H9 (cell line): Measurements from ENCODE around the gene C11orf21. TPM values are rescaled to one million over a fixed set of nuclear protein-coding genes. Genes with fewer than 3 reads are reported as not detected.

Experiments
- DNase-seq: peaks from one replicate; pipeline ENCODE4 v3.0.0-alpha.2; 2017
- H2AFZ ChIP-seq: one replicate; pipeline ENCODE4 v1.6.1; 2013; ENCODE audit warnings: mild to moderate bottlenecking, low read length, control low read depth, moderate library complexity
- H2AK5ac ChIP-seq: 2 replicates; pipeline ENCODE4 v1.6.1; 2013; ENCODE audit warnings: low read length, control low read depth, mixed read lengths; ENCODE audit not compliant: insufficient read length
- H2BK120ac ChIP-seq: one replicate; pipeline ENCODE4 v1.6.1; 2013; ENCODE audit warnings: low read depth, mild to moderate bottlenecking, low read length, control low read depth, inconsistent platforms; ENCODE audit not compliant: poor library complexity, severe bottlenecking
- H2BK12ac ChIP-seq: 2 replicates; pipeline ENCODE4 v1.6.1; 2013; ENCODE audit warnings: low read length, control low read depth, mixed read lengths, low read depth; ENCODE audit not compliant: insufficient read length
- H2BK15ac ChIP-seq: 2 replicates; pipeline ENCODE4 v1.6.1; 2013; ENCODE audit warnings: low read depth, low read length, control low read depth
- H2BK20ac ChIP-seq: one replicate; pipeline ENCODE4 v1.6.1; 2013; ENCODE audit warnings: low read depth, mild to moderate bottlenecking, low read length, control low read depth, inconsistent platforms; ENCODE audit not compliant: poor library complexity, severe bottlenecking
- H2BK5ac ChIP-seq: 2 replicates; pipeline ENCODE4 v1.6.1; 2013; ENCODE audit warnings: low read length, control low read depth, mixed read lengths; ENCODE audit not compliant: insufficient read length
- H3K14ac ChIP-seq: 2 replicates; pipeline ENCODE4 v1.6.1; 2013; ENCODE audit warnings: low read length, control low read depth; ENCODE audit not compliant: insufficient read depth
- H3K18ac ChIP-seq: 2 replicates; pipeline ENCODE4 v1.6.1; 2013; ENCODE audit warnings: low read depth, mild to moderate bottlenecking, mixed read lengths, low read length, control low read depth; ENCODE audit not compliant: insufficient read length
- H3K23ac ChIP-seq: 2 replicates; pipeline ENCODE4 v1.6.1; 2013; ENCODE audit warnings: low read length, control low read depth, mixed read lengths, low read depth; ENCODE audit not compliant: insufficient read length
- H3K23me2 ChIP-seq: 2 replicates; pipeline ENCODE4 v1.6.1; 2013; ENCODE audit warnings: low read depth, mild to moderate bottlenecking, mixed read lengths, low read length, control low read depth; ENCODE audit not compliant: insufficient read length, poor library complexity, severe bottlenecking
- H3K27ac ChIP-seq: 2 replicates; pipeline ENCODE4 v1.5.1; 2013; ENCODE audit warnings: low read length, control low read depth, mixed read lengths, low read depth; ENCODE audit not compliant: insufficient read length
- H3K27me3 ChIP-seq: 2 replicates; pipeline ENCODE4 v1.6.1; 2013; ENCODE audit warnings: low read length, control low read depth, inconsistent platforms; ENCODE audit not compliant: insufficient read depth
- H3K4ac ChIP-seq: 2 replicates; pipeline ENCODE4 v1.6.1; 2013; ENCODE audit warnings: low read depth, mild to moderate bottlenecking, control low read depth, inconsistent platforms, low read length, moderate library complexity
- H3K4me1 ChIP-seq: 2 replicates; pipeline ENCODE4 v1.6.1; 2013; ENCODE audit warnings: low read length, control low read depth, inconsistent platforms; ENCODE audit not compliant: insufficient read depth
- H3K4me2 ChIP-seq: 2 replicates; pipeline ENCODE4 v1.6.1; 2013; ENCODE audit warnings: low read length, control low read depth, mixed read lengths; ENCODE audit not compliant: insufficient read length, insufficient read depth
- H3K56ac ChIP-seq: 2 replicates; pipeline ENCODE4 v1.6.1; 2013; ENCODE audit warnings: low read depth, mild to moderate bottlenecking, mixed read lengths, low read length, control low read depth; ENCODE audit not compliant: insufficient read length
- H3K79me1 ChIP-seq: 2 replicates; pipeline ENCODE4 v1.6.1; 2013; ENCODE audit warnings: low read depth, mild to moderate bottlenecking, moderate library complexity, low read length, control low read depth, inconsistent platforms; ENCODE audit not compliant: insufficient read depth, poor library complexity, severe bottlenecking
- H3K79me2 ChIP-seq: 2 replicates; pipeline ENCODE4 v1.6.1; 2013; ENCODE audit warnings: low read length, control low read depth, inconsistent platforms; ENCODE audit not compliant: insufficient read depth
- H3K9ac ChIP-seq: 2 replicates; pipeline ENCODE4 v1.6.1; 2013; ENCODE audit warnings: low read length, control low read depth, mixed read lengths; ENCODE audit not compliant: insufficient read length; ENCODE audit errors: extremely low read depth
- H3K9me3 ChIP-seq: one replicate; pipeline ENCODE4 v1.6.1; 2013; ENCODE audit warnings: low read depth, low read length, inconsistent platforms; ENCODE audit not compliant: control insufficient read depth
- H3T11ph ChIP-seq: one replicate; pipeline ENCODE4 v1.6.1; 2013; ENCODE audit warnings: mild to moderate bottlenecking, low read length, control low read depth, inconsistent platforms
- H4K20me1 ChIP-seq: one replicate; pipeline ENCODE4 v1.6.1; 2013; ENCODE audit not compliant: control insufficient read depth, insufficient read length, insufficient read depth
- H4K5ac ChIP-seq: 2 replicates; pipeline ENCODE4 v1.6.1; 2013; ENCODE audit warnings: low read depth, mild to moderate bottlenecking, mixed read lengths, low read length, control low read depth; ENCODE audit not compliant: insufficient read length
- H4K8ac ChIP-seq: replicated peaks from 2 replicates; pipeline ENCODE4 v1.6.1; 2013; ENCODE audit warnings: low read length, control low read depth, mixed read lengths, low read depth; ENCODE audit not compliant: insufficient read length
- H4K91ac ChIP-seq: 2 replicates; pipeline ENCODE4 v1.6.1; 2013; ENCODE audit warnings: low read depth, mild to moderate bottlenecking, moderate library complexity, mixed read lengths, low read length, control low read depth; ENCODE audit not compliant: insufficient read length
- H3K27ac Mint-ChIP-seq, 3 experiments: 2 replicates in 2 of 3; 3 replicates in 1 of 3; pipeline ENCODE4 v1.8.0; 2020 to 2021; ENCODE audit warnings: mixed read lengths in 3 of 3, mild to moderate bottlenecking in 1 of 3, moderate library complexity in 1 of 3
- H3K27me3 Mint-ChIP-seq: 2 replicates; pipeline ENCODE4 v1.8.0; 2021; ENCODE audit warnings: low read depth, mild to moderate bottlenecking, moderate library complexity, mixed read lengths
- H3K36me3 Mint-ChIP-seq, 3 experiments: 2 replicates in 2 of 3; 3 replicates in 1 of 3; pipeline ENCODE4 v1.8.0; 2020 to 2021; ENCODE audit warnings: low read depth in 3 of 3, mixed read lengths in 3 of 3; ENCODE audit not compliant: insufficient read depth in 1 of 3
- H3K4me1 Mint-ChIP-seq, 2 experiments: 2 replicates each; pipeline ENCODE4 v1.8.0; 2020; ENCODE audit warnings: mixed read lengths in 2 of 2
- H3K4me3 Mint-ChIP-seq, 2 experiments: 2 replicates in 1 of 2; 3 replicates in 1 of 2; pipeline ENCODE4 v1.8.0; 2020 to 2021; ENCODE audit warnings: mild to moderate bottlenecking in 2 of 2, mixed read lengths in 2 of 2, moderate library complexity in 1 of 2
- H3K9me3 Mint-ChIP-seq, 2 experiments: 2 replicates in 1 of 2; 3 replicates in 1 of 2; pipeline ENCODE4 v1.8.0; 2020; ENCODE audit warnings: mild to moderate bottlenecking in 2 of 2, mixed read lengths in 2 of 2, moderate library complexity in 1 of 2
- CTCF ChIP-seq: fragments of 200-600 bp; sonication (generic); conservative IDR thresholded peaks from 3 replicates; pipeline ENCODE4 v1.8.0; 2021; ENCODE audit warnings: antibody characterized with exemption, mild to moderate bottlenecking
- WGBS: extraction: QIAGEN DNeasy Blood & Tissue Kit; methylation state at CpG from one replicate; pipeline ENCODE4 v1.1.7; 2013; ENCODE audit warnings: missing lambda C conversion rate, low lambda C conversion rate, mixed read lengths; ENCODE audit not compliant: insufficient read length; ENCODE audit errors: extremely low coverage; 5-methylcytosine and 5-hydroxymethylcytosine counted together
- total RNA-seq: library from RNA; stranded (reverse); gene quantifications from 2 replicates; pipeline ENCODE4 v1.2.1, GENCODE V29; 2021

Gene C11orf21
- total RNA-seq, 1 experiment from 2014 or later: not detected

- no peaks in the 10 kb centered on the region for H3K4me1 Mint-ChIP-seq
- no peak overlapping the region for H3K4me3 Mint-ChIP-seq
- H2BK120ac ChIP-seq: no peak overlapping the region
- H3K27me3 Mint-ChIP-seq: peaks cover 48% of the 10 kb centered on the region
- no peaks in the 10 kb centered on the region for H3K9me3 ChIP-seq
- no peak overlapping the region for H2BK12ac ChIP-seq
- H2AFZ ChIP-seq: no peak overlapping the region
- no peak for TF ChIP-seq CTCF
- H2AK5ac ChIP-seq: no peak overlapping the region
- no peak overlapping the region for H3K18ac ChIP-seq
- no peak overlapping the region for H3K4me2 ChIP-seq
- H3K79me2 ChIP-seq: no peaks in the 10 kb centered on the region
- H3K14ac ChIP-seq: no peak overlapping the region
- H3K23ac ChIP-seq: no peak overlapping the region
- H3K9ac ChIP-seq: no peak overlapping the region
- no peak overlapping the region for H3K56ac ChIP-seq
- H3K4ac ChIP-seq: no peak overlapping the region
- H3K23me2 ChIP-seq: no peaks in the 10 kb centered on the region
- H3K9me3 Mint-ChIP-seq: no peaks in the 10 kb centered on the region; a peak in 1 of 5 replicates
- H3T11ph ChIP-seq: no peak overlapping the region
- no peaks in the 10 kb centered on the region for H3K4me1 ChIP-seq
- no peak overlapping the region for H2BK20ac ChIP-seq
- H3K79me1 ChIP-seq: no peaks in the 10 kb centered on the region
- H2BK15ac ChIP-seq: no peak overlapping the region
- no peak overlapping the region for H4K5ac ChIP-seq
- no peak overlapping the region for H4K91ac ChIP-seq
- H4K8ac ChIP-seq: no peak overlapping the region
- H3K36me3 Mint-ChIP-seq: no peaks in the 10 kb centered on the region
- H3K27ac Mint-ChIP-seq: no peak overlapping the region; a peak in 1 of 7 replicates
- DNase-seq: peak; percentile 18
- no CpG with 5 or more reads among the region's 17 CpGs for WGBS
- no peak overlapping the region for H3K27ac ChIP-seq
- H4K20me1 ChIP-seq: no peaks in the 10 kb centered on the region
- no peaks in the 10 kb centered on the region; the same call in 1 of the 2 replicates for H3K27me3 ChIP-seq
- no peak overlapping the region for H2BK5ac ChIP-seq
Observed at GRCh38 chr11:2295971-2296912, 5.5 kb downstream of the C11orf21 start.
